ENCODE measurements around the gene CILP2.
A peak's percentile ranks its signal among the peaks of the same experiment; 100 is the strongest.

The CILP2 gene

DNA sequence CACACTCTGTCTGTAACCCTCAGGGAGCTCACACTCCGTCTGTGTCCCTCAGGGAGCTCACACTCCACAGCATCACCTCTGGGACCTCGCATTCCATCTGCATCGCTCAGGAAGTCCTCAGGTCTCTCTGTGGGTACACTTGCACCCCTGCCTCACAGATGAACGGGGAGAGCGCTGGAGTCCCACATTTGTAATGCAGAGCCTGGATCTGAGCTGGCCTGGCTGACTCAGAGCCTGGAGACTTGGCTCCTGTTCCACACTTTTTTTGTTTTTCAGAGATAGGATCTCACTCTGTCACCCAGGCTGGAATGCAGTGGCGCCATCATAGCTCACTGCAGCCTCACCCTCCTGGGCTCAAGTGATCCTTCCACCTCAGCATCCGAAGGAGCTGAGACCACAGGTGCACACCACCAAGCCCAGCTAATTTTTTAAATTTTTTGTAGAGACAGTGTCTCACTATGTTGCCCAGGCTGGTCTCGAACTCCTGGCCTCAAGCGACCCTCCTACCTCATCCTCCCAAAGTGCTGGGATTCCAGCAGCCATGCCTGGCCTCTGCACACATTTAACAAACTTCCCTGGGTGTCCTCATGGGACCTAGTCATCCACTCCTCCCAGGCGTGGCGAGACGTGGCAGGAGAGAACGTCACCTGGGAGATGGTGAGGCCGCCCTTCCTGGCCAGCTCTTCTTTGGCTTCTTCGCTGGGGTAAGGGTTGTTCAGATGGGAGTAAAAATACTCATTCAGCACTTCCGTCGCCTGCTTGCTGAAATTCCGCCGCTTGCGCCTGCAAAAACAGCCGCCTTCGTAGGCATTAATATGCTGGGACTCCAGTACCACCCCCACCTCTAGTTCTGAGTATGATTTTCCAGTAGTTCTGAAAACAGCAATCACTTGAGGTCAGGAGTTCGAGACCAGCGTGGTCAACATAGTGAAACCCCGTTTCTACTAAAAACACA is 31.0 kb downstream of the CILP2 start:
- no peak for DNase-seq

GRCh38 chr19:19570571-19570970 is 32.5 kb downstream of the CILP2 start:
- DNase-seq = no peak

DNA sequence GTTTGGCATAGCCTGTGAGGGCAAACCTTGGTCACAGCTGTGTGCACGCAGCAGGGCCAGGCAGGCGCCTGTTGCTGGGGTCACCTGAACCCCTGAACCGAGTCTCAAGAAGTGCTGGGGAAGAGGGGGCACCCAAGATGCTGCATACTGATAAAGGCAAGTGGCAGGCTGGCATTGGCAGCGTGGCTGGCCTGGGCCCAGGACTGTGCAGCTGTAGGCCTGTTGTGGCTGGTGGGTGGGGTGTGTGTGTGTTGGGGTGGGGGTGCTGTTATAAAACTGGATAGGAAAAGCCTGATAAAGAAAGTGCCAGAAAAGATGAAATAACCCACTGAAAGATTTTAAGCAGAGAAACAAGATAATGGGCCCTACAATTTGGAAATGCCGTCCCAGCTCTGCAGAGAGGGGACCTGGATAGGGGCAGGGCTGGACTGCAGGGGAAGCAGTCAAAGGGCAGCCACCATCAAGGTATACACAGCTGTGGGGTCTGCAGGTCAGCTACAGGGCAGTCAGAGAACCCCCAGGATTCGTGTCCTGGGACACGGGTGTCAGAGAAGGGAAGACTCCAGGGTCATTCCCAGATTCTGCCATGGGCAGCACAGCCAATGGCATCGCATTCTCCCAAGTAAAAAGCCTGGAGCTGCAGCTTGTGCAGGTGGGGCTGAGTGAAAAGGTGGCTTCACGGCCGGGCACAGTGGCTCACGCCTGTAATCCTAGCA is 33.2 kb downstream of the CILP2 start:
- no peak for DNase-seq

DNA sequence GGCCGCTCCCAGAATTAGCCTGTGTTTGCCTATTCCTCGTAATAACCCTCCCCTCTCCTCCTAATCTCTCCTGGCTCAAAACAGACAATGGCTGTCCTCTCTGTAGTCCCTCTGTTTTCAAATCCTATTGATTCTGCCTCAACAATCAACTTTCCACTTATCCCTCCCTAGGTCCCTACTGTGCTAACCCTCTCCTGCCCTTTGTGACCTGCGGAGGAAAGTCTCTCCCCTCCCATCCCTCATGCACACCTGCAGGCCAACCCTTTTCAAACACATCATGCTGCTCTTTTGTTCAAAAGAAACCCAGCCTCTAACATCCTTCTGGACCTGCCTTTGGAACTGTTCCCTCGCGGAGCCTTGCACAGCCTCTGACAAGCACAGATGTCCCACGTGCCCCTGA is 37.3 kb downstream of the CILP2 start:
- DNase-seq = peak; percentile 41

DNA sequence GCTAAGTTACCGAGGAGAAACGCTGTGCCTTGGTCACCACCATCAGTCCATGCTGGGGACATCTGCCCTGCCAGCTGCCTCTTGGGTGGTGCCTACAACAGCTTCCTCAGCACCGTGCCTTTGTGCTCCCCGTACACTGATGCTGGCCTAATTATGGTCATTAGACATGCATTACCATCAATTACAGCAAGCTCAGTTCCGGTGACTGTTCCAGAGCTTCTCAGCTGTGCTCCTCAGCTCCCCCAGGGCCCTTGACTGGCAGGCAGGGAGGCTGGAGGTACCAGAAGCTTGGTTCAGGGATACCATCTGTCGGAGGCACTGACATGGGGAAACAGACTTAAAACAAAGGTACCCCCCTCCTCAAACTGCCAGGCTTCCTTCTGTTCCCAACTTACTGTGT is 40.2 kb downstream of the CILP2 start:
- DNase-seq = peak; percentile 95

DNA sequence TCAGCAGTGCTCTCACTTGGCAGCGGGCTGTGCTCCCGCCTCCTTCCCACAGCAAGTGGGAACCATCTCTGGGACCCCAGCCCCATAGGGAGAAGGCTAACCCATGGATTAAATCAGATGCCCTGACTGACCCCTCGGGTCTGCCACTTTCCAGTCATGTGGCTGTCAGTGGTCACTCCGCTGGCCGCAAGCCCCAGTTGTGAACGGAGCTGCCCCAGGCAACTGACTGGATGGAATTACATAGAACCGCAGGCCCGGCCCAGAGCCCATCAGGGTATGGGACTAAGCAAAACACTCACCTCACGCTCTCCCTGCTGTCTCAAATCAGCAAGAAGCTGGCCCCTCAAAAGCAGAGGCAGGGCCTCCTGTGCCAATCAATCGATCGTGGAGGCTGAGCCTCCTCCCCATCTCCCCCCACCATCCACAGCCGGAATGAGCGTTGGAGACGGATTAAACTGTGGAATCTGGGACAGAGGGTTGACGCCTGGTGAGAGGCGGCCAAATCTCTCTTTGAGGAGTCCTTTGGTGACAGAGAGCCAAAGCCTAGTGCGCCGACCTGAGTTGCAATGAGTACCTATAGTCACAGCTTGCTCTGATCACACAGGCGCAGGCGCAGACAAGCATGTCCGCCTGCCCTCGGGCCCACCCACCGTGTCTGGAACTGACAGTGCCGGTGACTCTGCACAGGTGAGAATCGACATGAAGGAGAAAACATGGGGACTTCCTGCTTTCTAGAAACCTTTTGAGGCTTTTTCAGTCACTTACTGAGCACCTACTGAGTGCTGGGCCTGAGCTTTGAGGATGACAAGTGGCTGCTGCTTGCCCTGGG is 41.7 kb downstream of the CILP2 start:
- no peak for DNase-seq

DNA sequence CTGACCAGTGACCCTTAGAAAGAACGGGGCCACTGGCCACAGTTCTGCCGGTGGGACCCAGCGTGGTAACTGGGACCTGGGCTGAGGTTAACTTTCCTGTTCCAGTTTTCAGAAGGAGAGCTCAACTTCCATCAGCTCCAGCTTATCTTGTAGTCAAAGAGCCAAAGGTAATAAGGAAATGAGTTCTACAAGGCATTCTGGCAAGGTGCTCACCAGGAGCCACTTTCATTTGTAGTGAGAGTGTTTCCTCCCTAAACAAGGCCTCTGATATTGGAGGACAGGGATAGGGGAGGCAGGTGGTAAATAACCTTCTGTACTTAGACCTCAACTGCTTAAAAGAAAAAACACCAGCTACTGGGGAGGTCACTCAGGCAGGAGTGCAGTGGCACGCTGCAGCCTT is 42.4 kb downstream of the CILP2 start:
- no peak for DNase-seq

GRCh38 chr19:19581391-19581790 is 43.3 kb downstream of the CILP2 start:
- DNase-seq = no peak

GRCh38 chr19:19582471-19582870 is 44.4 kb downstream of the CILP2 start:
- no peak for DNase-seq

GRCh38 chr19:19584356-19584755 is 46.3 kb downstream of the CILP2 start:
- DNase-seq = no peak

DNA sequence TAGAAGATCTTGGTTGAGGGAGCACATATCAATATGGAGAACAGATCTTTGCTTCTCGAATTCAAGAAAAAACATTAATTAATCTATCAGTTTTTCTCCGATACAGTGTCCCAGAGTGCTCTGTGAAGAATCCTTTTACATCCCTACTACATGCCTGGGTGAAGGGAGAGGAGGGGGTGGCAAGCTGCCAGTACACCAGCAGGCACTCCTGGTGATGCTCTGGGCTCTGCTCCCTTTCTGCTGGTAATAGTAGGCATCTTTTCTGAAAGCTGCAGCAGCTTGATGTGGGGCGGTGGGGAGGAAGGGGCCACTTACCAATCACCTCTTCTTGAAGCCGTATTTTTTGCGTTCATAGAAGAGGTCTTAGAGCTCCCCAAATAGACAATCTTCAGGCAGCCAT is 49.7 kb downstream of the CILP2 start:
- DNase-seq = peak; percentile 91

DNA sequence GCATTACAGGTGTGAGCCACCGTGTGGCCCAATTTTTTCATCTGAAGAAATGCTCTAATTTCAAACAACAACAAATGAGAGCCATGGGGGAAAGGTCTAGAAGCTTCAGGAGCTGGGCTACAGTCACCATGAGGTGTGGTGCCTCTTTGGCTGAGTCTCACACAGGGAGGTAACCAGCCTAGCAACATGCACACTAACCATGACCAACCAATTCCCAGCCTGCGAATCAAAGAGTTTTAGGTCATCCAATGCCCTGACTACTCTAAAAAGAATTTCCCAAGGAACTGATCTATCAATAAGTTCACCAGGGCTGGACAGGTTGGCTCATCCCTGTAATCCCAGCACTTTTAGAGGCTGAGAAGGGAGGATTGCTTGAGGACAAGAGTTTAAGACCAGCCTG is 50.5 kb downstream of the CILP2 start:
- DNase-seq = no peak

GRCh38 chr19:19591133-19591825 is 53.2 kb downstream of the CILP2 start:
- peak; percentile 30 for DNase-seq

GRCh38 chr19:19592690-19593089 is 54.6 kb downstream of the CILP2 start:
- no peak for DNase-seq

DNA sequence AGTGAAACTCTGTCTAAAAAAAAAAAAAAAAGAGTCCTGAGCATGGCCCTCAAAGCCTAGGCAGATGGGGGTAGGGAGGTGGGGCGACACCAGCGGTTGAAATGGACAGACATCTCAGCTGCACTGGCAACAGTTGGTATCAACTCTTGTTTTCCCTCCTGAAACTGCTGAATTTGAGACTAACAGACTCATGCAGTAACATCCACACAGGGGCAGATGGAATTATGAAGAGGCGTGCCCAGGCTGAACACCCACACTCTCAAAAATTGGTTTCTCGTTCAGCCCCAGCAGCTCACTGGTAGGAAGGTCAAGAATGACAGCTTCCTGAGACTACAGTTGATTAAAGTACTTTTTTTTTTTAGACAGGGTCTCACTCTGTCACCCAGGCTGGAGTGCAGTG is 56.3 kb downstream of the CILP2 start:
- peak; percentile 88 for DNase-seq

- peak; percentile 23 for DNase-seq
Observed at GRCh38 chr19:19595171-19595701, 57.2 kb downstream of the CILP2 start.
